Natural killer cell treated with Interleukin-12 subunit alpha and Interleukin-12 subunit beta and Interleukin-15 and Interleukin-18, amount 100 ng/mL, for 72 hours (primary cell): Measurements from ENCODE around the gene OXSM. TPM values are rescaled to one million over a fixed set of nuclear protein-coding genes. Genes with fewer than 3 reads are reported as not detected.

ENCODE experiments used
- total RNA-seq, 2 donors: library from RNA; stranded (reverse); gene quantifications; one replicate each; pipeline ENCODE4 v1.2.3, GENCODE V29; 2022

OXSM gene
- total RNA-seq, 2 donors from 2014 or later = 13.1 to 16.2 TPM

Other genes starting within 250 kb of the OXSM start
- 100 to 1,000 TPM; 126 to 145 TPM for gene TOP2B, start 125.2 kb upstream of the OXSM start, total RNA-seq
- gene NGLY1, start 6.6 kb upstream of the OXSM start, total RNA-seq = 10 to 100 TPM; 71.3 to 76.7 TPM